Stomach (tissue), 9 donors: Measurements from ENCODE around the gene TRAPPC10. TPM values are rescaled to one million over a fixed set of nuclear protein-coding genes. Genes with fewer than 3 reads are reported as not detected.

ENCODE experiments used
- DNase-seq, 2 donors: peaks; one replicate each; pipeline versions ENCODE4 v3.0.0 to v3.0.0-alpha.2; 2013 to 2019
- H3K27ac ChIP-seq, 5 donors: fragments of 200-600 bp in 4 of 5; sonication (generic) in 4 of 5; one replicate each; pipeline ENCODE4 v1.5.1; 2013 to 2019; ENCODE audit warnings: mild to moderate bottlenecking in 1 of 5, moderate library complexity in 1 of 5
- H3K27me3 ChIP-seq, 3 donors: fragments of 200-600 bp; sonication (generic); one replicate each; pipeline ENCODE4 v1.5.1; 2017 to 2019; ENCODE audit warnings: mixed run types in 1 of 3
- H3K36me3 ChIP-seq, 4 donors: fragments of 200-600 bp; sonication (generic); 1 replicate in 3 of 4; 2 replicates in 1 of 4; pipeline ENCODE4 v1.5.1; 2016 to 2019
- H3K4me1 ChIP-seq, 4 donors: fragments of 200-600 bp; sonication (generic); one replicate each; pipeline ENCODE4 v1.5.1; 2016 to 2019
- H3K4me3 ChIP-seq, 4 donors: fragments of 200-600 bp; sonication (generic) in 3 of 4; one replicate each; pipeline ENCODE4 v1.5.1; 2016 to 2019; ENCODE audit warnings: mild to moderate bottlenecking in 1 of 4
- H3K9me3 ChIP-seq, 4 donors: fragments of 200-600 bp; sonication (generic); one replicate each; pipeline ENCODE4 v1.5.1; 2016 to 2019
- CTCF ChIP-seq, 7 experiments: fragments of 450-650 bp in 4 of 7; fragments of 200-600 bp in 3 of 7; sonication (generic) in 3 of 7; IDR thresholded peaks; one replicate each; pipeline ENCODE4 v1.5.1; 2016 to 2019; ENCODE audit warnings: antibody characterized with exemption in 7 of 7, control low read depth in 2 of 7, mild to moderate bottlenecking in 1 of 7
- EP300 ChIP-seq: sonication (generic); formaldehyde crosslinking; IDR thresholded peaks from one replicate; pipeline ENCODE4 v1.6.1; 2017; ENCODE audit warnings: antibody characterized with exemption
- POLR2A ChIP-seq, 4 donors: fragments of 450-650 bp; IDR thresholded peaks; one replicate each; pipeline ENCODE4 v1.6.1; 2016; ENCODE audit warnings: antibody characterized with exemption in 4 of 4, control low read depth in 2 of 4, mild to moderate bottlenecking in 1 of 4, moderate library complexity in 1 of 4
- POLR2AphosphoS5 ChIP-seq, 3 donors: sonication (generic); formaldehyde crosslinking; IDR thresholded peaks; one replicate each; pipeline ENCODE4 v1.6.1; 2016; ENCODE audit warnings: antibody characterized with exemption in 3 of 3
- WGBS, 5 donors: extraction: QIAGEN DNeasy Blood & Tissue Kit in 3 of 5; methylation state at CpG; one replicate each; pipeline versions ENCODE4 v1.1.5 to v1.1.7; 2013 to 2018; 5-methylcytosine and 5-hydroxymethylcytosine counted together
- intact Hi-C: fragments of 100-400 bp; cut with DNase I; formaldehyde crosslinking; loops from one replicate; pipeline ENCODE4 v1.15.1; 2023; ENCODE audit warnings: low total_unique reads
- polyA plus RNA-seq, 3 donors: library from polyadenylated mRNA; stranded (reverse); fragments of 200-250 nt; gene quantifications; one replicate each; pipeline ENCODE4 v1.2.3, GENCODE V29; 2013
- total RNA-seq, 5 donors: library from RNA; depleted of rRNA; stranded (reverse); fragments of >200 nt; gene quantifications; one replicate each; pipeline versions ENCODE4 v1.1.0 to v1.2.3, GENCODE V29; 2014 to 2016
- donor health status: healthy with polysubstance abuse.
- donor health status: Bipolar disorder and iron deficiency.
- donor health status: healthy.

The TRAPPC10 gene
- total and polyA plus RNA-seq, 8 donors: 3.7 to 88.1 (median 23.7) TPM

GRCh38 chr21:43971992-43972255, 40.2 kb upstream of the TRAPPC10 start:
- 89 to 99% (median 97%) methylated on average over 10 to 11 of the region's 11 CpGs for WGBS, 5 donors
- peak overlapping the region in 1 of 5 donors; percentile 67 for H3K27ac ChIP-seq
- no peaks in the 10 kb centered on the region for H3K9me3 ChIP-seq
- no peak for TF ChIP-seq POLR2A (IDR thresholded peaks at IDR 0.05)
- no peak for TF ChIP-seq EP300
- no peak for DNase-seq
- peaks cover 39 to 69% (median 67%) of the 10 kb centered on the region in 4 donors for H3K36me3 ChIP-seq
- no peaks in the 10 kb centered on the region for H3K27me3 ChIP-seq
- peaks cover 8 to 26% (median 21%) of the 10 kb centered on the region in 4 donors for H3K4me1 ChIP-seq
- intact Hi-C loops: no loop called here
- H3K4me3 ChIP-seq: no peak overlapping the region

GRCh38 chr21:43972850-43973633, 39.1 kb upstream of the TRAPPC10 start:
- 54 to 64% (median 58%) methylated on average over 28 to 29 of the region's 29 CpGs for WGBS, 5 donors
- H3K4me1 ChIP-seq: peaks cover 8 to 28% (median 25%) of the 10 kb centered on the region in 4 donors
- peaks cover 33 to 61% (median 59%) of the 10 kb centered on the region in 4 donors for H3K36me3 ChIP-seq
- TF ChIP-seq POLR2AphosphoS5 (IDR thresholded peaks at IDR 0.05): no peak
- no peak for TF ChIP-seq EP300
- TF ChIP-seq POLR2A (IDR thresholded peaks at IDR 0.05): no peak
- TF ChIP-seq CTCF (IDR thresholded peaks at IDR 0.05): no peak
- no peaks in the 10 kb centered on the region for H3K9me3 ChIP-seq
- peak; percentile 34 to 79 for DNase-seq
- no peak overlapping the region for H3K4me3 ChIP-seq
- H3K27ac ChIP-seq: peak overlapping the region in 4 of 5 donors; percentile 44 to 75 (median 56)
- H3K27me3 ChIP-seq: no peaks in the 10 kb centered on the region
- intact Hi-C loops: no loop called here

- Histone ChIP-seq H3K27ac (peak overlapping the region in 2 of 5 donors; percentile 46 to 67), H3K36me3 (peaks cover 38 to 61% (median 59%) of the 10 kb centered on the region in 4 donors), H3K4me3 (no peak overlapping the region), H3K9me3 (no peaks in the 10 kb centered on the region), H3K4me1 (peaks cover 8 to 28% (median 26%) of the 10 kb centered on the region in 4 donors), H3K27me3 (no peaks in the 10 kb centered on the region)
- intact Hi-C loops: no loop called here
- no peak for DNase-seq
- TF ChIP-seq POLR2AphosphoS5 (IDR thresholded peaks at IDR 0.05) (no peak), EP300 (no peak), POLR2A (IDR thresholded peaks at IDR 0.05) (no peak), CTCF (IDR thresholded peaks at IDR 0.05) (no peak)
- WGBS, 5 donors: 79 to 94% (median 90%) methylated on average over 11 to 12 of the region's 12 CpGs
Observed at GRCh38 chr21:43973634-43973955, 38.5 kb upstream of the TRAPPC10 start.

GRCh38 chr21:43974791-43975468, 37.2 kb upstream of the TRAPPC10 start:
- 79 to 89% (median 82%) methylated on average over 14 to 16 of the region's 16 CpGs for WGBS, 5 donors
- peak in 1 of 2 donors; percentile 33 for DNase-seq
- H3K4me1 ChIP-seq: peaks cover 8 to 28% (median 26%) of the 10 kb centered on the region in 4 donors
- no peak for TF ChIP-seq POLR2AphosphoS5 (IDR thresholded peaks at IDR 0.05)
- peak in 1 of 4 donors; percentile 91 for TF ChIP-seq POLR2A (IDR thresholded peaks at IDR 0.05)
- no peak overlapping the region for H3K4me3 ChIP-seq
- H3K36me3 ChIP-seq: peaks cover 30 to 61% (median 58%) of the 10 kb centered on the region in 4 donors
- no peaks in the 10 kb centered on the region for H3K9me3 ChIP-seq
- H3K27ac ChIP-seq: no peak overlapping the region
- no peaks in the 10 kb centered on the region for H3K27me3 ChIP-seq
- intact Hi-C loops: no loop called here

GRCh38 chr21:43975469-43976098, 36.5 kb upstream of the TRAPPC10 start:
- WGBS, 5 donors: 23 to 31% (median 25%) methylated on average over 22 to 24 of the region's 24 CpGs
- Histone ChIP-seq H3K9me3 (no peaks in the 10 kb centered on the region), H3K4me1 (peaks cover 8 to 28% (median 26%) of the 10 kb centered on the region in 4 donors), H3K36me3 (peaks cover 26 to 61% (median 55%) of the 10 kb centered on the region in 4 donors), H3K4me3 (no peak overlapping the region), H3K27me3 (no peaks in the 10 kb centered on the region), H3K27ac (no peak overlapping the region)
- intact Hi-C loops: no loop called here
- DNase-seq: peak; percentile 86 to 92
- TF ChIP-seq CTCF (IDR thresholded peaks at IDR 0.05) (peak in 5 of 7 experiments; percentile 90 to 95 (median 92)), POLR2A (IDR thresholded peaks at IDR 0.05) (no peak), POLR2AphosphoS5 (IDR thresholded peaks at IDR 0.05) (peak in 1 of 3 donors; percentile 60)
